ENCODE results near the gene YARS1. TPM values are rescaled to one million over a fixed set of nuclear protein-coding genes. Genes with fewer than 3 reads are reported as not detected.

YARS1 gene
- total and polyA plus RNA-seq, 2 of the 4 experiments (the other 2 are of a cell fraction): 100 to 166 TPM

DNA sequence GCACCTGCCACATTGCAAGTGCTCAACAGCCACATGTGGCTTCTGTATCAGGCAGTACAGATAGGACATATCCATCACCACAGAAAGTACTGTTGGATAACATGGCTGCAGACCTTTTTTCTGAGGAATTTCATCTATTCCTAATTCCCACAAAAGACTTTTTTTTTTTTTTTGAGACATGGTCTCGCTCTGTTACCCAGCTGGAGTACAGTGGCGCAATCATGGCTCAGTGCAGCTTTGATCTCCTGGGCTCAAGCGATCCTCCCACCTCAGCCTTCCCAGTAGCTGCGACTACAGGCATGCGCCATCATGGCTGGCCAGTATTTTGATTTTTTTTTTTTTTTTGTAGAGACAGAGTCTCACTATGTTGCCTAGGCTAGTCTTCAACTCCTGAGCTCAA lies 33.3 kb downstream of the YARS1 start:
- peaks cover 67% of the 10 kb centered on the region for H3K36me3 ChIP-seq (ENCODE audit: control insufficient read depth, insufficient read depth, low read length)
- intact Hi-C loops (cut with micrococcal nuclease): no loop called here

More for the DNA sequence above, 33.3 kb downstream of the YARS1 start:
- Histone ChIP-seq H3K9me3 (ENCODE audit: control insufficient read depth, insufficient read depth, low read length) (no peaks in the 10 kb centered on the region), H3K4ac (ENCODE audit: low read depth, low read length) (no peak overlapping the region), H3K18ac (ENCODE audit: low read depth, low read length) (no peak overlapping the region), H3K4me1 (ENCODE audit: control insufficient read depth, insufficient read depth, low read length) (peaks cover 2% of the 10 kb centered on the region; the same call in 1 of the 2 replicates), H3K56ac (ENCODE audit: extremely low read depth, insufficient read depth, low read length) (no peak overlapping the region), H4K8ac (ENCODE audit: low read depth in 2 of 2, low read length in 2 of 2) (no peak overlapping the region), H4K91ac (ENCODE audit: insufficient read depth, low read depth, low read length) (no peak overlapping the region), H2BK20ac (ENCODE audit: low read depth, low read length) (no peak overlapping the region), H3K27me3 (ENCODE audit: control insufficient read depth, insufficient read depth, low read length) (no peaks in the 10 kb centered on the region), H2AFZ (replicated peaks; ENCODE audit: low read length, poor library complexity) (no peak overlapping the region), H4K5ac (ENCODE audit: low read depth, low read length) (no peak overlapping the region), H4K20me1 (ENCODE audit: insufficient read depth, low read length) (peaks cover 8% of the 10 kb centered on the region), H3K9ac (ENCODE audit: low read depth, low read length) (no peak overlapping the region), H2BK120ac (ENCODE audit: low read depth, low read length) (no peak overlapping the region), H3K4me3 (ENCODE audit: insufficient read depth, low read depth, low read length) (no peak overlapping the region), H3K9me1 (ENCODE audit: insufficient read depth, low read length) (peaks cover 4% of the 10 kb centered on the region; the same call in 1 of the 2 replicates), H2BK15ac (ENCODE audit: low read depth, low read length) (no peak overlapping the region), H2AK9ac (replicated peaks; ENCODE audit: low read depth, low read length, poor library complexity) (no peak overlapping the region), H3K27ac (ENCODE audit: insufficient read depth, low read length) (no peak overlapping the region), H3K79me1 (ENCODE audit: low read depth in 1 of 2, low read length in 2 of 2) (peaks cover 12 to 33% of the 10 kb centered on the region in 2 experiments; a peak in 3 of 4 replicates), H2BK5ac (ENCODE audit: low read depth, low read length, poor library complexity, severe bottlenecking) (no peak overlapping the region), H2AK5ac (ENCODE audit: low read depth, low read length) (no peak overlapping the region), H3K4me2 (ENCODE audit: low read depth, low read length) (no peak overlapping the region), H3K23ac (ENCODE audit: low read depth, low read length) (no peak overlapping the region), H3K14ac (replicated peaks; ENCODE audit: low read depth, low read length) (no peak overlapping the region)
- no TSS peak for BruUV-seq (replicated peaks)
- DNase-seq: no peak
- TF ChIP-seq MXI1 (IDR thresholded peaks at IDR 0.05; ENCODE audit: borderline replicate concordance, low read depth, low read length) (no peak), BHLHE40 (IDR thresholded peaks at IDR 0.05; ENCODE audit: low read depth, low read length) (no peak), CEBPB (IDR thresholded peaks at IDR 0.05; ENCODE audit: low read depth, low read length) (no peak), NFE2L2 (IDR thresholded peaks at IDR 0.05; ENCODE audit: low read depth, low read length) (no peak), SMC3 (IDR thresholded peaks at IDR 0.05; ENCODE audit: low read depth, low read length) (no peak), FOS (IDR thresholded peaks at IDR 0.05; ENCODE audit: low read depth, low read length) (no peak), POLR2A (IDR thresholded peaks at IDR 0.05; ENCODE audit: low read depth, low read length) (no peak), RFX5 (IDR thresholded peaks at IDR 0.05; ENCODE audit: low read depth, low read length) (no peak), MAZ (IDR thresholded peaks at IDR 0.05; ENCODE audit: borderline replicate concordance, low read depth, low read length) (no peak), RAD21 (IDR thresholded peaks at IDR 0.05; ENCODE audit: low read length) (no peak), CHD1 (IDR thresholded peaks at IDR 0.05; ENCODE audit: low read depth, low read length) (no peak), MAFK (IDR thresholded peaks at IDR 0.05; ENCODE audit: low read depth, low read length) (no peak), RCOR1 (IDR thresholded peaks at IDR 0.05; ENCODE audit: insufficient replicate concordance, low read length) (no peak)
- TF ChIP-seq, protein P1, sequence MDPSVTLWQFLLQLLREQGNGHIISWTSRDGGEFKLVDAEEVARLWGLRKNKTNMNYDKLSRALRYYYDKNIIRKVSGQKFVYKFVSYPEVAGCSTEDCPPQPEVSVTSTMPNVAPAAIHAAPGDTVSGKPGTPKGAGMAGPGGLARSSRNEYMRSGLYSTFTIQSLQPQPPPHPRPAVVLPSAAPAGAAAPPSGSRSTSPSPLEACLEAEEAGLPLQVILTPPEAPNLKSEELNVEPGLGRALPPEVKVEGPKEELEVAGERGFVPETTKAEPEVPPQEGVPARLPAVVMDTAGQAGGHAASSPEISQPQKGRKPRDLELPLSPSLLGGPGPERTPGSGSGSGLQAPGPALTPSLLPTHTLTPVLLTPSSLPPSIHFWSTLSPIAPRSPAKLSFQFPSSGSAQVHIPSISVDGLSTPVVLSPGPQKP (IDR thresholded peaks at IDR 0.05; ENCODE audit: borderline replicate concordance, low read depth, low read length): no peak
- TF ChIP-seq, protein P2, sequence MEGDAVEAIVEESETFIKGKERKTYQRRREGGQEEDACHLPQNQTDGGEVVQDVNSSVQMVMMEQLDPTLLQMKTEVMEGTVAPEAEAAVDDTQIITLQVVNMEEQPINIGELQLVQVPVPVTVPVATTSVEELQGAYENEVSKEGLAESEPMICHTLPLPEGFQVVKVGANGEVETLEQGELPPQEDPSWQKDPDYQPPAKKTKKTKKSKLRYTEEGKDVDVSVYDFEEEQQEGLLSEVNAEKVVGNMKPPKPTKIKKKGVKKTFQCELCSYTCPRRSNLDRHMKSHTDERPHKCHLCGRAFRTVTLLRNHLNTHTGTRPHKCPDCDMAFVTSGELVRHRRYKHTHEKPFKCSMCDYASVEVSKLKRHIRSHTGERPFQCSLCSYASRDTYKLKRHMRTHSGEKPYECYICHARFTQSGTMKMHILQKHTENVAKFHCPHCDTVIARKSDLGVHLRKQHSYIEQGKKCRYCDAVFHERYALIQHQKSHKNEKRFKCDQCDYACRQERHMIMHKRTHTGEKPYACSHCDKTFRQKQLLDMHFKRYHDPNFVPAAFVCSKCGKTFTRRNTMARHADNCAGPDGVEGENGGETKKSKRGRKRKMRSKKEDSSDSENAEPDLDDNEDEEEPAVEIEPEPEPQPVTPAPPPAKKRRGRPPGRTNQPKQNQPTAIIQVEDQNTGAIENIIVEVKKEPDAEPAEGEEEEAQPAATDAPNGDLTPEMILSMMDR (conservative IDR thresholded peaks at IDR 0.05; ENCODE audit: low read depth, low read length): no peak
- TF ChIP-seq, protein P3, sequence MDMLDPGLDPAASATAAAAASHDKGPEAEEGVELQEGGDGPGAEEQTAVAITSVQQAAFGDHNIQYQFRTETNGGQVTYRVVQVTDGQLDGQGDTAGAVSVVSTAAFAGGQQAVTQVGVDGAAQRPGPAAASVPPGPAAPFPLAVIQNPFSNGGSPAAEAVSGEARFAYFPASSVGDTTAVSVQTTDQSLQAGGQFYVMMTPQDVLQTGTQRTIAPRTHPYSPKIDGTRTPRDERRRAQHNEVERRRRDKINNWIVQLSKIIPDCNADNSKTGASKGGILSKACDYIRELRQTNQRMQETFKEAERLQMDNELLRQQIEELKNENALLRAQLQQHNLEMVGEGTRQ (IDR thresholded peaks at IDR 0.05; ENCODE audit: low read depth, low read length): no peak
- in situ Hi-C loops (cut with MboI; ENCODE audit: low sequenced_read_pairs): no loop called here
- no CpG with 5 or more reads among the region's 5 CpGs for WGBS, 2 experiments (ENCODE audit: extremely low coverage in 2 of 2, insufficient read length in 1 of 2)
- POLR2A ChIA-PET (ENCODE audit: unreplicated experiment): no interaction called here
- CTCF ChIA-PET: interaction anchor here (0.5 to 2.4 kb wide), 2 partner anchors 8 to 22 kb away, joined by 4 to 6 read pairs; no protein-coding TSS in a partner anchor
- no peak for ATAC-seq (ENCODE audit: low read depth)
- dilution Hi-C loops (cut with HindIII; ENCODE audit: low sequenced_read_pairs, unreplicated experiment): no loop called here
